BJ (cell line): ENCODE measurements around the gene SBNO1. TPM values are rescaled to one million over a fixed set of nuclear protein-coding genes. Genes with fewer than 3 reads are reported as not detected.

Source experiments
- CTCF ChIA-PET: fragments of 350-600 bp; formaldehyde crosslinking; extraction: SDS; loops from one replicate; lab custom pipeline; 2021; ENCODE audit warnings: antibody characterized with exemption, inconsistent platforms; lab: Yijun Ruan, JAX
- POLR2A ChIA-PET: fragments of 300-600 bp; sonication (Branson Sonifier 250); formaldehyde crosslinking; extraction: SDS; loops from one replicate; lab custom pipeline; 2021; ENCODE audit warnings: antibody characterized with exemption; lab: Charles Lee
- DNase-seq: peaks from one replicate; pipeline ENCODE4 v3.0.0-alpha.2; 2011; ENCODE audit warnings: low read depth
- H3K27me3 ChIP-seq: 2 replicates; pipeline ENCODE4 v1.6.0; 2011; ENCODE audit warnings: low read length; ENCODE audit not compliant: control insufficient read depth, insufficient read depth
- H3K36me3 ChIP-seq: 2 replicates; pipeline ENCODE4 v1.5.1; 2011; ENCODE audit warnings: low read length; ENCODE audit not compliant: control insufficient read depth, insufficient read depth
- H3K4me3 ChIP-seq: 2 replicates; pipeline ENCODE4 v1.5.1; 2011; ENCODE audit warnings: low read depth, mild to moderate bottlenecking, control low read depth, low read length
- polyA plus RNA-seq: library from polyadenylated mRNA; depleted of rRNA; stranded (reverse); fragments of >200 nt; gene quantifications from 2 replicates; pipeline ENCODE4 v1.2.3, GENCODE V29; 2011
- TF ChIP-seq, protein P1 (sequence below): IDR thresholded peaks from 2 replicates; pipeline ENCODE4 v1.5.1; 2011; ENCODE audit warnings: low read depth, mild to moderate bottlenecking, control low read depth, inconsistent platforms, low read length, moderate library complexity; ENCODE audit not compliant: insufficient read depth

The SBNO1 gene
- polyA plus RNA-seq, 1 experiment = 4.8 TPM

DNA sequence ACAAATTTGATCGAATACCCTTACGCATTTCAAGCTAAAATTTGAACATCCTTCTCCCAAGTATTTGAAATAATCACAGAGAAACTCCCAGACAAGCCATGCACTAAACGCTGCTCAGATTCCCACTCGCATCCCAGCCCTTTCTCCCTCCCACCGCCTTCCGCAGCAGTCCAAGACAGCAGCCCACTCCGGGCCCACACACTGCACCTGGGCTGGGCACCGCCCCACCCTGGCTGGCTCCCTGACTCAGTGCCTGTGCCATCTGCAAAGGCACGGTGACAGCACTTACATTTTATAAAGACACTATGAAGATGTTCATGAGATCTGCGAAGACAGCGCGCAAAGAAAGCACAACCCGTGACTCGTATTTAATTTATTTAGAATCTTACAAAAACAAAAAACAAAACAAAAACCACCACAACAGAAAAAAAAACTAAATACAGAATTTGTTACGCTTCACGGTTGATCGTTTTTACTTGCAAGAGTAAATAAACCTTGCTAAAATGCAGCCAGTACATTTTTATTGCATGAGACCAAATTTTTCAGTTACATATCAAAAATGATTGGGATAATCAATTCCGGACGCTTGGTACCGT lies 75.8 kb downstream of the SBNO1 start:
- CTCF ChIA-PET = no interaction called here
- no peak for DNase-seq
- Histone ChIP-seq H3K4me3 (no peak overlapping the region), H3K36me3 (peaks cover 11% of the 10 kb centered on the region), H3K27me3 (no peaks in the 10 kb centered on the region)
- POLR2A ChIA-PET = no interaction called here
- TF ChIP-seq, protein P1, sequence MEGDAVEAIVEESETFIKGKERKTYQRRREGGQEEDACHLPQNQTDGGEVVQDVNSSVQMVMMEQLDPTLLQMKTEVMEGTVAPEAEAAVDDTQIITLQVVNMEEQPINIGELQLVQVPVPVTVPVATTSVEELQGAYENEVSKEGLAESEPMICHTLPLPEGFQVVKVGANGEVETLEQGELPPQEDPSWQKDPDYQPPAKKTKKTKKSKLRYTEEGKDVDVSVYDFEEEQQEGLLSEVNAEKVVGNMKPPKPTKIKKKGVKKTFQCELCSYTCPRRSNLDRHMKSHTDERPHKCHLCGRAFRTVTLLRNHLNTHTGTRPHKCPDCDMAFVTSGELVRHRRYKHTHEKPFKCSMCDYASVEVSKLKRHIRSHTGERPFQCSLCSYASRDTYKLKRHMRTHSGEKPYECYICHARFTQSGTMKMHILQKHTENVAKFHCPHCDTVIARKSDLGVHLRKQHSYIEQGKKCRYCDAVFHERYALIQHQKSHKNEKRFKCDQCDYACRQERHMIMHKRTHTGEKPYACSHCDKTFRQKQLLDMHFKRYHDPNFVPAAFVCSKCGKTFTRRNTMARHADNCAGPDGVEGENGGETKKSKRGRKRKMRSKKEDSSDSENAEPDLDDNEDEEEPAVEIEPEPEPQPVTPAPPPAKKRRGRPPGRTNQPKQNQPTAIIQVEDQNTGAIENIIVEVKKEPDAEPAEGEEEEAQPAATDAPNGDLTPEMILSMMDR = no peak

GRCh38 chr12:123286652-123287373 lies 77.8 kb downstream of the SBNO1 start:
- TF ChIP-seq, protein P1 = no peak
- POLR2A ChIA-PET = no interaction called here
- H3K36me3 ChIP-seq = peaks cover 4% of the 10 kb centered on the region; the same call in 1 of the 2 replicates
- no peak for DNase-seq
- CTCF ChIA-PET = interaction anchor here (0.5 to 1.2 kb wide), 2 partner anchors 25 to 103 kb away, joined by 3 read pairs; no protein-coding TSS in a partner anchor
- no peak overlapping the region for H3K4me3 ChIP-seq
- H3K27me3 ChIP-seq = no peaks in the 10 kb centered on the region

- no peak overlapping the region for H3K4me3 ChIP-seq
- H3K27me3 ChIP-seq = no peaks in the 10 kb centered on the region
- peaks cover under 1% of the 10 kb centered on the region; the same call in 1 of the 2 replicates for H3K36me3 ChIP-seq
- ChIA-PET POLR2A (no interaction called here), CTCF (no interaction called here)
- DNase-seq = no peak
- TF ChIP-seq, protein P1 = no peak
Measured at GRCh38 chr12:123284669-123285068, 80.0 kb downstream of the SBNO1 start.

DNA sequence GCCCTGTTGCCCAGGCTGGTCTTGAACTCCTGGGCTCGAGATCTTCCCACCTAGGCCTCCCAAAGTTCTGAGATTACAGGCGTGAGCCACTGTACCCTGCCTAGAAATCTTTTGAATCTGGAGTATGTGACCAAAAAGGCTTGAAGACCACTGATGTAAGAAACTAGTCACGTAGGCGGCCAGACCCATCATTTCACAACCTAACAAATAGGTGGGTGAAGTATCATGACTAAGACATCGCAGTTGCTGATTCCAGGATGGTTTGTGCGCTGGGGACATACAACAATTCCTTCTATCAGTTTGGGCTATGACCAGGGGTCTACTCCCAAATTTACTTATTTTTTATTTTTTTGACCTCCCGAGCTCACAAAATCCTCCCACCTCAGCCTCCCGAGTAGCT lies 81.2 kb downstream of the SBNO1 start:
- no peak for DNase-seq
- H3K27me3 ChIP-seq = no peaks in the 10 kb centered on the region
- ChIA-PET POLR2A (no interaction called here), CTCF (interaction anchor here (0.6 kb wide), 1 partner anchor 65 kb away, joined by 3 read pairs; no protein-coding TSS in a partner anchor)
- H3K4me3 ChIP-seq = no peak overlapping the region
- TF ChIP-seq, protein P1 = no peak
- no peaks in the 10 kb centered on the region for H3K36me3 ChIP-seq

DNA sequence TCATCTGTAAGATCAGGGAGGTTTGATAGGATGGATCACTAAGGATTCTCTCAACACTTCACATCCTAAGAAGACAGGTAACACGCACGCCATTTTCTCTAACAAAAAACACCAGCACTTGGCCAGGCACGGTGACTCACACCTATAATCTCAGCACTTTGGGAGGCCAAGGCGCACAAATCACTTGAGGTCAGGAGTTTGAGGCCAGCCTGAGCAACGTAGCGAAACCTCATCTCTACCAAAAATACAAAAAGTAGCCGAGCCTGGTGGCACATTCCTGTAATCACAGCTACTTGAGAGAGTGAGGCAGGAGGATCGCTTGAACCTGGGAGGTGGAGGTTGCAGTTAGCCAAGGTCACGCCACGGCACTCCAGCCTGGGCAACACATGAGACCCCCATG lies 82.5 kb downstream of the SBNO1 start:
- POLR2A ChIA-PET = interaction anchor here (0.6 kb wide), 1 partner anchor 26 kb away, joined by 3 read pairs; no protein-coding TSS in a partner anchor
- CTCF ChIA-PET = interaction anchor here (0.6 kb wide), 1 partner anchor 8 kb away, joined by 3 read pairs; no protein-coding TSS in a partner anchor
- Histone ChIP-seq H3K36me3 (no peaks in the 10 kb centered on the region), H3K4me3 (no peak overlapping the region), H3K27me3 (no peaks in the 10 kb centered on the region)
- DNase-seq = no peak
- TF ChIP-seq, protein P1 = no peak
